ENCODE measurements around the gene ANKRD12.
A peak's percentile ranks its signal among the peaks of the same experiment; 100 is the strongest.

ANKRD12 gene

GRCh38 chr18:9132628-9133027 lies 4.0 kb upstream of the ANKRD12 start:
- Histone ChIP-seq H2AFZ (ENCODE audit: low read length) (no peak overlapping the region), H3K4me2 (ENCODE audit: insufficient read depth, low read length, poor library complexity, severe bottlenecking) (no peak overlapping the region), H3K27ac (replicated peaks; ENCODE audit: low read length) (no peak overlapping the region), H3K18ac (ENCODE audit: low read length) (no peak overlapping the region), H3K23ac (ENCODE audit: low read depth, low read length, poor library complexity) (no peak overlapping the region), H2BK12ac (ENCODE audit: low read length) (no peak overlapping the region), H4K8ac (ENCODE audit: low read depth, low read length) (no peak overlapping the region), H3K9me3 (replicated peaks in 1 of 2; ENCODE audit: control insufficient read depth in 2 of 2, insufficient read depth in 1 of 2, low read depth in 1 of 2, low read length in 2 of 2) (no peaks in the 10 kb centered on the region), H3K27me3 (ENCODE audit: control insufficient read depth in 3 of 3, insufficient read depth in 3 of 3, low read depth in 1 of 3, low read length in 3 of 3) (no peaks in the 10 kb centered on the region), H3K4ac (ENCODE audit: low read length) (no peak overlapping the region), H3K36me3 (replicated peaks in 1 of 2; ENCODE audit: control insufficient read depth in 2 of 2, insufficient read depth in 2 of 2, low read length in 2 of 2) (peaks cover 16 to 82% of the 10 kb centered on the region in 2 donors), H2BK120ac (ENCODE audit: low read depth, low read length) (no peak overlapping the region), H3K4me3 (ENCODE audit: low read length in 2 of 2) (peak overlapping the region in 1 of 2 donors; percentile 50), H2AK5ac (ENCODE audit: low read depth, low read length) (no peak overlapping the region), H4K91ac (ENCODE audit: low read depth, low read length, poor library complexity) (no peak overlapping the region), H2BK15ac (ENCODE audit: low read length) (no peak overlapping the region), H3K79me1 (ENCODE audit: low read depth, low read length) (peaks cover 7% of the 10 kb centered on the region), H2BK5ac (ENCODE audit: low read length) (no peak overlapping the region), H3K14ac (ENCODE audit: low read length) (no peak overlapping the region), H3K4me1 (ENCODE audit: control insufficient read depth in 2 of 2, insufficient read depth in 1 of 2, low read depth in 1 of 2, low read length in 2 of 2) (peaks cover 1 to 4% of the 10 kb centered on the region in 2 donors), H3K9ac (ENCODE audit: low read depth, low read length, poor library complexity) (no peak overlapping the region)
- DNase-seq (ENCODE audit: low spot score): no peak
- no CpG with 5 or more reads among the region's 4 CpGs for WGBS, 2 donors (ENCODE audit: extremely low coverage in 2 of 2, insufficient read length in 2 of 2, insufficient replicate concordance in 1 of 2)

- Histone ChIP-seq H3K14ac (ENCODE audit: low read length) (no peak overlapping the region), H3K27me3 (ENCODE audit: control insufficient read depth in 3 of 3, insufficient read depth in 3 of 3, low read depth in 1 of 3, low read length in 3 of 3) (no peaks in the 10 kb centered on the region), H3K36me3 (replicated peaks in 1 of 2; ENCODE audit: control insufficient read depth in 2 of 2, insufficient read depth in 2 of 2, low read length in 2 of 2) (peaks cover 15 to 76% of the 10 kb centered on the region in 2 donors), H3K4me1 (ENCODE audit: control insufficient read depth in 2 of 2, insufficient read depth in 1 of 2, low read depth in 1 of 2, low read length in 2 of 2) (peaks cover 1 to 8% of the 10 kb centered on the region in 2 donors), H4K8ac (ENCODE audit: low read depth, low read length) (no peak overlapping the region), H3K9ac (ENCODE audit: low read depth, low read length, poor library complexity) (no peak overlapping the region), H2AFZ (ENCODE audit: low read length) (no peak overlapping the region), H2BK15ac (ENCODE audit: low read length) (no peak overlapping the region), H3K4me2 (ENCODE audit: insufficient read depth, low read length, poor library complexity, severe bottlenecking) (no peak overlapping the region), H2AK5ac (ENCODE audit: low read depth, low read length) (no peak overlapping the region), H3K9me3 (replicated peaks in 1 of 2; ENCODE audit: control insufficient read depth in 2 of 2, insufficient read depth in 1 of 2, low read depth in 1 of 2, low read length in 2 of 2) (no peaks in the 10 kb centered on the region), H3K23ac (ENCODE audit: low read depth, low read length, poor library complexity) (no peak overlapping the region), H3K27ac (replicated peaks; ENCODE audit: low read length) (no peak overlapping the region), H3K18ac (ENCODE audit: low read length) (no peak overlapping the region), H2BK120ac (ENCODE audit: low read depth, low read length) (no peak overlapping the region), H3K4ac (ENCODE audit: low read length) (no peak overlapping the region), H4K91ac (ENCODE audit: low read depth, low read length, poor library complexity) (no peak overlapping the region), H2BK5ac (ENCODE audit: low read length) (no peak overlapping the region), H2BK12ac (ENCODE audit: low read length) (no peak overlapping the region), H3K4me3 (ENCODE audit: low read length in 2 of 2) (no peak overlapping the region), H3K79me1 (ENCODE audit: low read depth, low read length) (peaks cover 7% of the 10 kb centered on the region)
- DNase-seq (ENCODE audit: low spot score): no peak
- WGBS, 2 donors (ENCODE audit: extremely low coverage in 2 of 2, insufficient read length in 2 of 2, insufficient replicate concordance in 1 of 2): no CpG with 5 or more reads among the region's 2 CpGs
Observed at GRCh38 chr18:9133225-9133624, 3.4 kb upstream of the ANKRD12 start.

- H2AK5ac ChIP-seq (ENCODE audit: low read depth, low read length): no peak overlapping the region
- no peak overlapping the region for H3K14ac ChIP-seq (ENCODE audit: low read length)
- H4K8ac ChIP-seq (ENCODE audit: low read depth, low read length): no peak overlapping the region
- no peak overlapping the region for H3K23ac ChIP-seq (ENCODE audit: low read depth, low read length, poor library complexity)
- no peak for DNase-seq (ENCODE audit: low spot score)
- H3K4me3 ChIP-seq (ENCODE audit: low read length in 2 of 2): peak overlapping the region; percentile 83 to 97
- peaks cover 1 to 16% of the 10 kb centered on the region in 2 donors for H3K4me1 ChIP-seq (ENCODE audit: control insufficient read depth in 2 of 2, insufficient read depth in 1 of 2, low read depth in 1 of 2, low read length in 2 of 2)
- H2AFZ ChIP-seq (ENCODE audit: low read length): no peak overlapping the region
- no peak overlapping the region for H2BK12ac ChIP-seq (ENCODE audit: low read length)
- H3K4ac ChIP-seq (ENCODE audit: low read length): no peak overlapping the region
- H2BK120ac ChIP-seq (ENCODE audit: low read depth, low read length): no peak overlapping the region
- no peak overlapping the region for H2BK15ac ChIP-seq (ENCODE audit: low read length)
- no peak overlapping the region for H3K27ac ChIP-seq (replicated peaks; ENCODE audit: low read length)
- no peaks in the 10 kb centered on the region for H3K27me3 ChIP-seq (ENCODE audit: control insufficient read depth in 3 of 3, insufficient read depth in 3 of 3, low read depth in 1 of 3, low read length in 3 of 3)
- no peak overlapping the region for H4K91ac ChIP-seq (ENCODE audit: low read depth, low read length, poor library complexity)
- H3K9me3 ChIP-seq (replicated peaks in 1 of 2; ENCODE audit: control insufficient read depth in 2 of 2, insufficient read depth in 1 of 2, low read depth in 1 of 2, low read length in 2 of 2): no peaks in the 10 kb centered on the region
- H3K79me1 ChIP-seq (ENCODE audit: low read depth, low read length): peaks cover 7% of the 10 kb centered on the region
- H3K9ac ChIP-seq (ENCODE audit: low read depth, low read length, poor library complexity): no peak overlapping the region
- H3K4me2 ChIP-seq (ENCODE audit: insufficient read depth, low read length, poor library complexity, severe bottlenecking): peak overlapping the region; percentile 87
- WGBS, 2 donors (ENCODE audit: extremely low coverage in 2 of 2, insufficient read length in 2 of 2, insufficient replicate concordance in 1 of 2): no CpG with 5 or more reads among the region's 12 CpGs
- H3K36me3 ChIP-seq (replicated peaks in 1 of 2; ENCODE audit: control insufficient read depth in 2 of 2, insufficient read depth in 2 of 2, low read length in 2 of 2): peaks cover 12 to 55% of the 10 kb centered on the region in 2 donors
- no peak overlapping the region for H2BK5ac ChIP-seq (ENCODE audit: low read length)
- H3K18ac ChIP-seq (ENCODE audit: low read length): no peak overlapping the region
Observed at GRCh38 chr18:9135081-9135911, 1.3 kb upstream of the ANKRD12 start.

GRCh38 chr18:9135912-9136314 lies 668 bp upstream of the ANKRD12 start:
- Histone ChIP-seq H3K9ac (ENCODE audit: low read depth, low read length, poor library complexity) (peak overlapping the region; percentile 93), H2BK120ac (ENCODE audit: low read depth, low read length) (no peak overlapping the region), H3K79me1 (ENCODE audit: low read depth, low read length) (peaks cover 7% of the 10 kb centered on the region), H3K4me2 (ENCODE audit: insufficient read depth, low read length, poor library complexity, severe bottlenecking) (peak overlapping the region; percentile 87), H2AK5ac (ENCODE audit: low read depth, low read length) (peak overlapping the region; percentile 9), H2BK12ac (ENCODE audit: low read length) (no peak overlapping the region), H3K4me1 (ENCODE audit: control insufficient read depth in 2 of 2, insufficient read depth in 1 of 2, low read depth in 1 of 2, low read length in 2 of 2) (peaks cover 1 to 16% of the 10 kb centered on the region in 2 donors), H2AFZ (ENCODE audit: low read length) (peak overlapping the region; percentile 99), H2BK15ac (ENCODE audit: low read length) (no peak overlapping the region), H4K91ac (ENCODE audit: low read depth, low read length, poor library complexity) (no peak overlapping the region), H3K23ac (ENCODE audit: low read depth, low read length, poor library complexity) (peak overlapping the region; percentile 98), H3K9me3 (replicated peaks in 1 of 2; ENCODE audit: control insufficient read depth in 2 of 2, insufficient read depth in 1 of 2, low read depth in 1 of 2, low read length in 2 of 2) (no peaks in the 10 kb centered on the region), H3K36me3 (replicated peaks in 1 of 2; ENCODE audit: control insufficient read depth in 2 of 2, insufficient read depth in 2 of 2, low read length in 2 of 2) (peaks cover 9 to 49% of the 10 kb centered on the region in 2 donors), H4K8ac (ENCODE audit: low read depth, low read length) (no peak overlapping the region), H3K4ac (ENCODE audit: low read length) (no peak overlapping the region), H3K14ac (ENCODE audit: low read length) (no peak overlapping the region), H3K27me3 (ENCODE audit: control insufficient read depth in 3 of 3, insufficient read depth in 3 of 3, low read depth in 1 of 3, low read length in 3 of 3) (no peaks in the 10 kb centered on the region), H3K18ac (ENCODE audit: low read length) (peak overlapping the region; percentile 96), H2BK5ac (ENCODE audit: low read length) (peak overlapping the region; percentile 75), H3K27ac (replicated peaks; ENCODE audit: low read length) (peak overlapping the region; percentile 49), H3K4me3 (ENCODE audit: low read length in 2 of 2) (peak overlapping the region; percentile 83 to 97)
- no peak for DNase-seq (ENCODE audit: low spot score)
- no CpG with 5 or more reads among the region's 33 CpGs for WGBS, 2 donors (ENCODE audit: extremely low coverage in 2 of 2, insufficient read length in 2 of 2, insufficient replicate concordance in 1 of 2)

Data from neuronal stem cell (in vitro differentiated cells).